IMR-90 (cell line): Measurements from ENCODE around the gene OTUB2. TPM values are rescaled to one million over a fixed set of nuclear protein-coding genes. Genes with fewer than 3 reads are reported as not detected.

ENCODE experiments used
- ATAC-seq: fragments of 200-7000 bp; cut with Tn5 transposase; 2 replicates; pipeline ENCODE4 v1.9.1; 2020; ENCODE audit warnings: low read depth, mild to moderate bottlenecking, moderate library complexity
- BruUV-seq: library from RNA; stranded (reverse); fragments of 400-500 nt; replicated peaks from 2 replicates; lab custom pipeline; 2021; lab: Mats Ljungman, UMichigan
- CTCF ChIA-PET: fragments of 300-600 bp; formaldehyde crosslinking; extraction: SDS; loops from one replicate; lab custom pipeline; 2021; ENCODE audit warnings: antibody characterized with exemption; lab: Yijun Ruan, JAX
- POLR2A ChIA-PET: fragments of 300-600 bp; sonication (Branson Sonifier 250); formaldehyde crosslinking; loops from one replicate; lab custom pipeline; 2022; ENCODE audit warnings: antibody characterized with exemption; ENCODE audit not compliant: unreplicated experiment; lab: Charles Lee
- DNase-seq: peaks from one replicate; pipeline ENCODE4 v3.0.0; 2013
- H2AFZ ChIP-seq: replicated peaks from 2 replicates; pipeline ENCODE3; 2013; ENCODE audit warnings: low read length, mild to moderate bottlenecking; ENCODE audit not compliant: poor library complexity
- H2AK5ac ChIP-seq: 2 replicates; pipeline ENCODE4 v1.6.1; 2013; ENCODE audit warnings: low read depth, low read length, inconsistent platforms
- H2AK9ac ChIP-seq: replicated peaks from 2 replicates; pipeline ENCODE3; 2013; ENCODE audit warnings: mild to moderate bottlenecking, low read depth, low read length, moderate library complexity; ENCODE audit not compliant: poor library complexity
- H2BK120ac ChIP-seq: 2 replicates; pipeline ENCODE4 v1.6.1; 2013; ENCODE audit warnings: low read depth, low read length, inconsistent platforms
- H2BK15ac ChIP-seq: 3 replicates; pipeline ENCODE4 v1.6.1; 2013; ENCODE audit warnings: low read depth, low read length, inconsistent platforms
- H2BK20ac ChIP-seq: 2 replicates; pipeline ENCODE4 v1.6.1; 2013; ENCODE audit warnings: low read depth, mild to moderate bottlenecking, inconsistent platforms, low read length, moderate library complexity
- H2BK5ac ChIP-seq: 2 replicates; pipeline ENCODE4 v1.6.1; 2013; ENCODE audit warnings: mild to moderate bottlenecking, low read depth, low read length, inconsistent platforms; ENCODE audit not compliant: poor library complexity, severe bottlenecking
- H3K14ac ChIP-seq: replicated peaks from 2 replicates; pipeline ENCODE4 v1.6.1; 2013; ENCODE audit warnings: low read depth, low read length, inconsistent platforms
- H3K18ac ChIP-seq: 2 replicates; pipeline ENCODE4 v1.6.1; 2013; ENCODE audit warnings: low read depth, low read length, control low read depth
- H3K23ac ChIP-seq: 2 replicates; pipeline ENCODE4 v1.6.1; 2013; ENCODE audit warnings: low read depth, low read length, inconsistent platforms
- H3K27ac ChIP-seq: 2 replicates; pipeline ENCODE4 v1.5.1; 2013; ENCODE audit warnings: mild to moderate bottlenecking, control low read depth, low read length; ENCODE audit not compliant: insufficient read depth
- H3K27me3 ChIP-seq: 2 replicates; pipeline ENCODE4 v1.6.1; 2013; ENCODE audit warnings: low read length; ENCODE audit not compliant: control insufficient read depth, insufficient read depth
- H3K36me3 ChIP-seq: 2 replicates; pipeline ENCODE4 v1.6.1; 2013; ENCODE audit warnings: low read length, mixed read lengths; ENCODE audit not compliant: control insufficient read depth, insufficient read depth
- H3K4ac ChIP-seq: 2 replicates; pipeline ENCODE4 v1.6.1; 2013; ENCODE audit warnings: low read depth, low read length, inconsistent platforms
- H3K4me1 ChIP-seq: 2 replicates; pipeline ENCODE4 v1.6.1; 2013; ENCODE audit warnings: low read length, mixed read lengths; ENCODE audit not compliant: control insufficient read depth, insufficient read depth
- H3K4me2 ChIP-seq: 2 replicates; pipeline ENCODE4 v1.6.1; 2013; ENCODE audit warnings: low read depth, mild to moderate bottlenecking, control low read depth, low read length, moderate library complexity
- H3K4me3 ChIP-seq: 2 replicates; pipeline ENCODE4 v1.5.1; 2013; ENCODE audit warnings: low read depth, mild to moderate bottlenecking, control low read depth, low read length, moderate library complexity; ENCODE audit not compliant: insufficient read depth
- H3K56ac ChIP-seq: 2 replicates; pipeline ENCODE4 v1.6.1; 2013; ENCODE audit warnings: low read length, inconsistent platforms; ENCODE audit not compliant: insufficient read depth; ENCODE audit errors: extremely low read depth
- H3K79me1 ChIP-seq, 2 experiments: 2 replicates each; pipeline ENCODE4 v1.6.1; 2013; ENCODE audit warnings: low read length in 2 of 2, inconsistent platforms in 1 of 2, low read depth in 1 of 2
- H3K9ac ChIP-seq: 2 replicates; pipeline ENCODE4 v1.6.1; 2013; ENCODE audit warnings: low read depth, low read length, control low read depth
- H3K9me1 ChIP-seq: 2 replicates; pipeline ENCODE4 v1.6.1; 2013; ENCODE audit warnings: low read length, inconsistent platforms; ENCODE audit not compliant: insufficient read depth
- H3K9me3 ChIP-seq: 2 replicates; pipeline ENCODE4 v1.6.1; 2013; ENCODE audit warnings: low read length; ENCODE audit not compliant: control insufficient read depth, insufficient read depth
- H4K20me1 ChIP-seq: 2 replicates; pipeline ENCODE4 v1.6.1; 2013; ENCODE audit warnings: low read length, inconsistent platforms; ENCODE audit not compliant: insufficient read depth
- H4K5ac ChIP-seq: 2 replicates; pipeline ENCODE4 v1.6.1; 2013; ENCODE audit warnings: mild to moderate bottlenecking, low read depth, low read length, control low read depth
- H4K8ac ChIP-seq, 2 experiments: 2 replicates each; pipeline ENCODE4 v1.6.1; 2013; ENCODE audit warnings: low read depth in 2 of 2, low read length in 2 of 2, control low read depth in 1 of 2, inconsistent platforms in 1 of 2
- H4K91ac ChIP-seq: 2 replicates; pipeline ENCODE4 v1.6.1; 2013; ENCODE audit warnings: low read depth, low read length, inconsistent platforms; ENCODE audit not compliant: insufficient read depth
- BHLHE40 ChIP-seq: fragments of 150-350 bp; IDR thresholded peaks from 2 replicates; pipeline ENCODE4 v1.6.1; 2016; ENCODE audit warnings: mild to moderate bottlenecking, low read depth, low read length
- FOS ChIP-seq: fragments of 150-350 bp; IDR thresholded peaks from 2 replicates; pipeline ENCODE4 v1.6.1; 2016; ENCODE audit warnings: low read depth, low read length
- NFE2L2 ChIP-seq: fragments of 150-350 bp; IDR thresholded peaks from 2 replicates; pipeline ENCODE4 v1.6.1; 2016; ENCODE audit warnings: low read depth, mild to moderate bottlenecking, low read length
- POLR2A ChIP-seq: IDR thresholded peaks from 2 replicates; pipeline ENCODE4 v1.6.1; 2012; ENCODE audit warnings: mild to moderate bottlenecking, low read depth, low read length
- RFX5 ChIP-seq: IDR thresholded peaks from 2 replicates; pipeline ENCODE4 v1.8.0; 2012; ENCODE audit warnings: low read depth, mild to moderate bottlenecking, low read length, moderate library complexity
- SMC3 ChIP-seq: fragments of 150-350 bp; IDR thresholded peaks from 2 replicates; pipeline ENCODE4 v1.6.1; 2016; ENCODE audit warnings: low read depth, mild to moderate bottlenecking, antibody characterized with exemption, low read length, moderate library complexity
- WGBS, 2 experiments: methylation state at CpG; one replicate each; pipeline versions ENCODE4 v1.1.5 to v1.1.7; 2013; ENCODE audit warnings: missing lambda C conversion rate in 2 of 2; ENCODE audit not compliant: insufficient read length in 1 of 2; ENCODE audit errors: extremely low coverage in 2 of 2; 5-methylcytosine and 5-hydroxymethylcytosine counted together
- dilution Hi-C: fragments of 300-500 bp; cut with HindIII; formaldehyde crosslinking; loops from one replicate; pipeline ENCODE4 v1.14.3; 2018; ENCODE audit warnings: low sequenced_read_pairs; ENCODE audit not compliant: unreplicated experiment
- in situ Hi-C: fragments of 300-500 bp; cut with MboI; formaldehyde crosslinking; loops from 3 replicates; pipeline ENCODE4 v1.14.3; 2019; ENCODE audit warnings: low sequenced_read_pairs, inconsistent platforms, mixed read lengths
- intact Hi-C: fragments of 100-400 bp; cut with micrococcal nuclease; formaldehyde crosslinking; loops from 2 replicates; pipeline ENCODE4 v1.10.0; 2022
- polyA plus RNA-seq, 3 experiments: library from polyadenylated mRNA; depleted of rRNA; stranded (reverse); fragments of >200 nt; gene quantifications; 2 replicates each; pipeline ENCODE4 v1.2.3, GENCODE V29; 2012; ENCODE audit warnings: low replicate concordance in 1 of 3
- total RNA-seq: library from RNA; depleted of rRNA; stranded (reverse); fragments of >200 nt; gene quantifications from 2 replicates; pipeline ENCODE4 v1.2.3, GENCODE V29; 2012
- TF ChIP-seq, protein P1 (sequence below): fragments of 150-350 bp; IDR thresholded peaks from 2 replicates; pipeline ENCODE4 v1.6.1; 2017; ENCODE audit warnings: mild to moderate bottlenecking, antibody characterized with exemption, low read length, low read depth

The OTUB2 gene
- total and polyA plus RNA-seq, 2 of the 4 experiments (the other 2 are of a cell fraction) = 1.1 to 2.5 TPM

DNA sequence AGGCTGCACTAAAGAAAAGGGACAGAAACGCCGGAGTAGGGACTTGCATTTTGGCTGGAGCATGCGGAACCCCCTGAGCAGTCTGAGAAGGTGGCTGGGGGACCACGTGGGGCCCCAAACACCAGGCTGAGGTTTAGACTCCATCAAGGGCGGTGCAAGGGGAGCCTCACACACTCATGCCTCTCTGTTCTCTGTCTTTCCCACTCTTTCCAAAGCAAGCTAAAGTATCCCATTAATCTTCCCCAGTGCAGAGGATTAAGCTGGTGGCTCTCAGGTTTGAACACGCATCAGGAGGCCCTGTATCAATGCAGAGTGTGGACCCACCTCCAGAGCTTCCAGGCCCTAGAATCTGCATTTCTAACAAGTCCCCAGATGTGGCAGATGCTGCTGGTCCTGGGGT, 15.5 kb upstream of the OTUB2 start:
- no peak overlapping the region for H3K23ac ChIP-seq
- no peak overlapping the region for H4K5ac ChIP-seq
- H4K91ac ChIP-seq = no peak overlapping the region
- no peak overlapping the region for H3K27ac ChIP-seq
- H2AK5ac ChIP-seq = no peak overlapping the region
- no TSS peak for BruUV-seq
- WGBS, 2 experiments = 58% methylated on average over 2 of the region's 6 CpGs; no CpG with 5 or more reads in 1 of the 2 experiments
- H3K9ac ChIP-seq = no peak overlapping the region
- H3K4me1 ChIP-seq = no peaks in the 10 kb centered on the region
- H3K56ac ChIP-seq = no peak overlapping the region
- peaks cover 32% of the 10 kb centered on the region; the same call in 1 of the 2 replicates for H3K27me3 ChIP-seq
- TF ChIP-seq BHLHE40 = no peak
- no peak for TF ChIP-seq SMC3
- TF ChIP-seq FOS = no peak
- TF ChIP-seq RFX5 = no peak
- no peak for TF ChIP-seq NFE2L2
- no peak for TF ChIP-seq POLR2A
- TF ChIP-seq, protein P1, sequence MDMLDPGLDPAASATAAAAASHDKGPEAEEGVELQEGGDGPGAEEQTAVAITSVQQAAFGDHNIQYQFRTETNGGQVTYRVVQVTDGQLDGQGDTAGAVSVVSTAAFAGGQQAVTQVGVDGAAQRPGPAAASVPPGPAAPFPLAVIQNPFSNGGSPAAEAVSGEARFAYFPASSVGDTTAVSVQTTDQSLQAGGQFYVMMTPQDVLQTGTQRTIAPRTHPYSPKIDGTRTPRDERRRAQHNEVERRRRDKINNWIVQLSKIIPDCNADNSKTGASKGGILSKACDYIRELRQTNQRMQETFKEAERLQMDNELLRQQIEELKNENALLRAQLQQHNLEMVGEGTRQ = no peak
- H3K79me1 ChIP-seq = no peaks in the 10 kb centered on the region
- no peak overlapping the region for H2AFZ ChIP-seq
- CTCF ChIA-PET = interaction anchor here (0.8 kb wide), 1 partner anchor 71 kb away, joined by 4 read pairs; no protein-coding TSS in a partner anchor
- H3K9me1 ChIP-seq = no peaks in the 10 kb centered on the region
- no peak overlapping the region for H3K4me2 ChIP-seq
- no peaks in the 10 kb centered on the region for H3K9me3 ChIP-seq
- no peak overlapping the region for H3K4me3 ChIP-seq
- H3K18ac ChIP-seq = no peak overlapping the region
- H3K14ac ChIP-seq = no peak overlapping the region
- H3K36me3 ChIP-seq = no peaks in the 10 kb centered on the region
- H2AK9ac ChIP-seq = no peak overlapping the region
- no peaks in the 10 kb centered on the region for H4K20me1 ChIP-seq
- intact Hi-C loops = no loop called here
- H3K4ac ChIP-seq = no peak overlapping the region
- POLR2A ChIA-PET = interaction anchor here (1.0 kb wide), 1 partner anchor 119 kb away, joined by 12 read pairs; the partner anchor contains the start of gene IFI27L2
- H4K8ac ChIP-seq = no peak overlapping the region
- H2BK5ac ChIP-seq = no peak overlapping the region
- no peak for ATAC-seq
- in situ Hi-C loops = no loop called here
- no peak overlapping the region for H2BK15ac ChIP-seq
- no peak overlapping the region for H2BK120ac ChIP-seq
- dilution Hi-C loops = no loop called here
- H2BK20ac ChIP-seq = no peak overlapping the region
- no peak for DNase-seq
